T-helper 2 cell (primary cell): ENCODE results near the gene ARPC4.
A peak's percentile ranks its signal among the peaks of the same experiment; 100 is the strongest.

Experiments
- DNase-seq, 5 experiments: peaks; one replicate each; pipeline versions ENCODE4 v3.0.0 to v3.0.0-alpha.2; 2012 to 2022
- total RNA-seq, 2 donors: gene quantifications; one replicate each; lab custom pipeline; 2026; lab: John Stamatoyannopoulos, UW

Gene ARPC4
- 42.7 to 57.6 reads per million in 2 donors for total RNA-seq

GRCh38 chr3:9792405-9793160, at the start of gene ARPC4, which contains the start of gene TADA3:
Gene ARPC4, plus strand, starts transcription at chr3:9793082. Its CDS starts 40 bp downstream, at chr3:9793122.
Gene TADA3, minus strand, starts transcription at chr3:9792473. Its CDS starts 1,007 bp downstream, at chr3:9791466.
- DNase-seq, result peak; percentile 80 to 97 (median 87)

- DNase-seq, result no peak
Measured at GRCh38 chr3:9743548-9743947, 49.3 kb upstream of the ARPC4 start.

DNA sequence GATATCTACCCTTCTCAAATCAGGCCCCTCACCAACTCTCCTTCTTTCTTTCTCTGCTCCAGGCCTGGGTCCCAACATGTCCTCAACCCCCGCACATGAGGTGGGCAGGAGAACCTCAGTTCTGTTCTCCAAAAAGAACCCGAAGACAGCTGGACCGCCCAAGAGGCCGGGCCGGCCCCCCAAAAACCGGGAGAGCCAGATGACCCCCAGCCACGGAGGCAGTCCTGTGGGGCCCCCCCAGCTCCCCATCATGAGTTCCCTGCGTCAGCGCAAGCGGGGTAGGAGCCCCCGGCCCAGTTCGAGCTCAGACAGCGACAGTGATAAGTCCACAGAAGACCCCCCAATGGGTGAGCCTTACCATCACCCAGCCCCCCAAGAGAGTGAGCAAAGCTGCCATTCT, 48.7 kb upstream of the ARPC4 start:
- no peak for DNase-seq

DNA sequence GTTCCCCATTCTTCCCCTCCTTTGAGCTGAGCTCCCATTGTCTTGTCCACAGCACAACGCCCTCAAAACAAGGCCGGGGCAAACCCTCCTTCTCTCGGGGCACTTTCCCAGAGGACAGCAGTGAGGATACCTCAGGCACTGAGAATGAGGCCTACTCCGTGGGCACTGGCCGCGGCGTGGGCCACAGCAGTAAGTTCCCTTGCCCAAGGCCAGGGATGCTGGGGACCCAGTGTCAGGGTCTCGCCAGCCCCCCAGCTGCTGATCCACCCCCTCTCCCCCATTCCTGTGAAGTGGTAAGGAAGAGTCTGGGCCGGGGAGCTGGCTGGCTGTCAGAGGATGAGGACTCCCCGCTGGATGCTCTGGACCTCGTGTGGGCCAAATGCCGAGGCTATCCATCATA, 47.4 kb upstream of the ARPC4 start:
- no peak for DNase-seq

DNA sequence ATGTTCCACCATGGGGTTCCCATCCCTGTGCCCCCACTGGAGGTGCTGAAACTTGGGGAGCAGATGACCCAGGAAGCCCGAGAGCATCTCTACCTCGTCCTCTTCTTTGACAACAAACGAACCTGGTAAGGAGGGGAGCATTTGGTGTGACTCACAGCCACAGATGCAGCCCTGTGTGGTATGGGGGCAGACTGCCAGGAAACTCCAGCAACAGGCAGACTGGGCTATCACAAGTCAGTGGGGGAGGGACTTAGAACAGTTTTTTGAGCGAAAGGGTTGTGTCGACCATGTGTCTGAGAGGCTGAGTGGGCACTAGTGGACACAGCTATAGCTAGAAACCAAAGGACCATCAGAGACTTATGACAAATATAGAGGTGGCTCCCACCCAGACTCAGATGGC, 46.6 kb upstream of the ARPC4 start:
- DNase-seq, result no peak

- DNase-seq, result no peak
Measured at GRCh38 chr3:9747267-9747666, 45.6 kb upstream of the ARPC4 start.

DNA sequence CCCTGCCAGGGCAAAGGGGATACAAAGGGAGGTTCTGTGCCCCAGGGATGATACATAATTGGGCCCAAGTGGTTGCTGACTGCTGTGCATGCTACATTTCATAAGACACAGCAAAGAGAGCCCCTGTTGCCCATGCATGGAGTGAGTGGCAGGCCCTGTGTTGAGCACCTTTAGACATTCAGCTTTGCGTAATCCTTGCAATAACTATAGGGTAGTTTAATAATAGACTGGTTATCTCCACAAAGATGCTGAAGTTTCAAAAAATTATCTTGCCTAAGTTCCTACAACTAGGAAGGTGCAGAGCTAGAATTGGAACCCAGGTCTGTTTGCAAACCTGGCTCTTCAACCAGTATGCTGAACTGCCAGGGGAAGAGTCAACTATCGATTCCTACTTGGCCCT, 44.9 kb upstream of the ARPC4 start:
- no peak for DNase-seq

DNA sequence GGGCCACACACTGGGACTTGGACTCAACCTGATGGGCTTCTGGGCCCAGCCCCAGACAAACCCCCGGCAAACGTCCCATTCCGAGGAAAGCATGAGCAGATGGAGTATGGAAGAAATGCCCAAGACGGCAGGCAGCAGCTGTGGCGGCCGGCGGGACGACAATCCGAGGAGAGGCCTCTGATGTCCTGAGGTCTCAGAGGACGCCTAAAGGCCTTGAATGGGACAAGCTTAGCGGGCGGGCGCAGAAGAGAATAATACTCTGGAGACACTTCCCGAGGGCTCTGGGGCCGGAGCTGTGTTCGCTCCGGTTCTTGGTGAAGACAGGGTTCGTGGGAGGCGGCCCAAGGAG, 43.6 kb upstream of the ARPC4 start:
- DNase-seq, result no peak

DNA sequence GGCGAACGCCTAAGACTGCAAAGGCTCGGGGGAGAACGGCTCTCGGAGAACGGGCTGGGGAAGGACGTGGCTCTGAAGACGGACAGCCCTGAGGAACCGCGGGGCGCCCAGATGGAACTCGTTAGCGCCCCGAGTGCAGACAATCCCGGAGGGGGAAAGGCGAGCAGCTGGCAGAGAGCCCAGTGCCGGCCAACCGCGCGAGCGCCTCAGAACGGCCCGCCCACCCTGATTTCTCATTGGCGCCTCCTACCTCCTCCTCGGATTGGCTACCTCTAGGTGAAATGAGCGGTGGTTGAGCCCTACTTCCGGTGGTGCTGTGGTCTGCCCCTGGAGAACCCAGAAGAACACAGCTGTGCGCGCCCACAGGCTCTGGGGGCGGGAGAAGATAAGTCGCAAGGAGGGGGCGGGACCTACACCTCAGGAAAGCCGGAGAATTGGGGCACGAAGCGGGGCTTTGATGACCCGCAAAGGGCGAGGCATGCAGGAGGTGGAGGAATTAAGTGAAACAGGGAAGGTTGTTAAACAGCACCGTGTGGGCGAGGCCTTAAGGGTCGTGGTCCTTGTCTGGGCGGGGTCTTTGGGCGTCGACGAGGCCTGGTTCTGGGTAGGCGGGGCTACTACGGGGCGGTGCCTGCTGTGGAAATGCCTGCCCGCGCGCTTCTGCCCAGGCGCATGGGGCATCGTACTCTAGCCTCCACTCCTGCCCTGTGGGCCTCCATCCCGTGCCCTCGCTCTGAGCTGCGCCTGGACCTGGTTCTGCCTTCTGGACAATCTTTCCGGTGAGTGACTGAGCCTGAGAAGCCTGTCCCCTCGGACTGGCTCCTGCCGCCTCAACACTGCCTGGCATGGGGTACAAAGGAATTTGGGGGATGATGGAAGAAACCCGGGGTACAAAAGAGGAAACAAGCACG, 43.0 kb upstream of the ARPC4 start, which contains the start of gene OGG1:
TSS of gene OGG1 (plus strand) at position 308 of the 911 bp plus-strand sequence. CDS start at position 643, 335 bp downstream.
- DNase-seq, result peak; percentile 84 to 99 (median 94)

GRCh38 chr3:9750556-9751411, 42.1 kb upstream of the ARPC4 start:
- DNase-seq, result peak in 1 of 5 experiments; percentile 40

- no peak for DNase-seq
Measured at GRCh38 chr3:9754678-9755077, 38.2 kb upstream of the ARPC4 start.

GRCh38 chr3:9757427-9757826, 35.5 kb upstream of the ARPC4 start:
- DNase-seq, result no peak

- DNase-seq, result no peak
Measured at GRCh38 chr3:9760779-9761505, 31.9 kb upstream of the ARPC4 start.

- no peak for DNase-seq
Measured at GRCh38 chr3:9761919-9762318, 31.0 kb upstream of the ARPC4 start.

DNA sequence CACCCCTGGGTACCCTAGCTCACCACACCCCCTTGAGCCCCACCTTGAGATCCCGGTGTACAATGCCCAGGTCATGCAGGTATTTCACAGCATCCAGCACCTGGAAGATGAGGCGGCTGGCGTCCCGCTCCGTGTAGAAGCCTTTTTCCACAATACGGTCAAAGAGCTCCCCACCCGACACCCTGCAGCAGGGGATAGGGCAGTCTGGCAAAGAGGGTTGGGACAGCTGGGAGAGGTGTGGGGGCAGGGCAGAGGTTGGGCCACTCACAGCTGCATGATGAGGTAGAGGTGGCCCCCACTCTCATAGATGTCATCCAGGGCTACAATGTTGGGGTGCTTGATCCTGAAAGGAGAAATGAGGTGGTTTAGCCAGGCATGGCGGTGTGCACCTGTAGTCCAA, 30.0 kb upstream of the ARPC4 start:
- DNase-seq, result no peak

- DNase-seq, result no peak
Measured at GRCh38 chr3:9765865-9766264, 27.0 kb upstream of the ARPC4 start.

- no peak for DNase-seq
Measured at GRCh38 chr3:9767418-9767817, 25.5 kb upstream of the ARPC4 start.

DNA sequence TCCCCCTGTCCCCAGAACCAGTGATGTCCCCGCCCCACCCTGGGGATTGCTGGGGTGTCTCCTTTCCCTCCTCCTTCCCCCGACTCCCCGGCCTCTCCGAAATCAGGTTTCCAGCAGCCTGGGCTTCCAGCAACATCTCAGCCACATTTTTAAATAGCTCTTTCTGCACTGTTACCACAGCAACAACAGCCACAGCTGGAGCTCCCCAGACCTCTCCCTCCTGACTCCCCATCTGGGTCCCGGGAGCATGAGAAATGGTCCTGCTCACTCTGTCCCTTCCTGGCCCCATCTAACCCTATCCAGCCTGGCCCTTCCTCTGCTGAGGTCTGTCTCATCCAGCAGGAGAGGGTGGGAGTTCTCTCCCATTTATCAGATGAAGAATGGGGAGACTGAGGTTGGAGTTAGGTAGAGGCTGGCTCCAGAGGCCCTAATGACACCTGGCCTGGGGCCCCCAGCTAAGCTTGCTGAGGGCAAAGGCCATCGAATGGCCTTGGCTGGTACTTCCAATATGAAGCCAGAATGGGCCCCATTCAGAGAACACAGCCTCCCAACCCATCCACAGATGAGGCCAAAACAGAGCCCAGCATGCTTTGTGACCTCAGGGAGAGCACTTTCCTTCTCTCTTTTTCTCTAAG, 24.6 kb upstream of the ARPC4 start:
- no peak for DNase-seq

GRCh38 chr3:9769012-9769411, 23.9 kb upstream of the ARPC4 start:
- DNase-seq, result no peak

GRCh38 chr3:9769426-9770275, 23.2 kb upstream of the ARPC4 start, which contains the start of gene CAMK1:
Gene CAMK1, minus strand, starts transcription at chr3:9769947. Its CDS starts 2,198 bp downstream, at chr3:9767749.
- DNase-seq, result peak; percentile 16 to 80 (median 38)
